Testis (tissue), 3 donors: ENCODE results near the gene ATG16L1. TPM values are rescaled to one million over a fixed set of nuclear protein-coding genes. Genes with fewer than 3 reads are reported as not detected.
A peak's percentile ranks its signal among the peaks of the same experiment; 100 is the strongest.
"Not testable (repeated sequence)": the region's sequence is repeated elsewhere in the genome, so short reads cannot be mapped to it uniquely, and the experiment has no call there.

Source experiments
- DNase-seq: peaks from one replicate; pipeline ENCODE4 v3.0.0-alpha.2; 2019
- H3K27ac ChIP-seq, 2 donors: fragments of 200-600 bp; sonication (generic); one replicate each; pipeline ENCODE4 v1.5.1; 2019
- H3K27me3 ChIP-seq: fragments of 200-600 bp; sonication (generic); one replicate; pipeline ENCODE4 v1.5.1; 2019
- H3K36me3 ChIP-seq: fragments of 200-600 bp; sonication (generic); one replicate; pipeline ENCODE4 v1.5.1; 2017; ENCODE audit warnings: low read depth; ENCODE audit errors: missing control alignments
- H3K4me1 ChIP-seq: fragments of 200-600 bp; sonication (generic); one replicate; pipeline ENCODE4 v1.5.1; 2019
- H3K4me3 ChIP-seq, 2 donors: fragments of 200-600 bp; sonication (generic); one replicate each; pipeline ENCODE4 v1.5.1; 2017 to 2019
- H3K9me3 ChIP-seq: fragments of 200-600 bp; sonication (generic); one replicate; pipeline ENCODE4 v1.5.1; 2017
- POLR2A ChIP-seq: fragments of 450-650 bp; IDR thresholded peaks from one replicate; pipeline ENCODE4 v1.6.1; 2017; ENCODE audit warnings: antibody characterized with exemption, mild to moderate bottlenecking, moderate library complexity
- WGBS, 2 donors: methylation state at CpG; one replicate each; pipeline ENCODE4 v1.1.5; 2018; 5-methylcytosine and 5-hydroxymethylcytosine counted together
- intact Hi-C: fragments of 100-400 bp; cut with DNase I; formaldehyde crosslinking; loops from one replicate; pipeline ENCODE4 v1.15.1; 2023; ENCODE audit warnings: low total_unique reads
- polyA plus RNA-seq: library from polyadenylated mRNA; stranded (reverse); fragments of 350-450 nt; fragmentation: Illumina TruSeq; extraction: RNeasy Lipid Tissue Mini Kit (QIAGEN cat#74804); gene quantifications from one replicate; pipeline ENCODE4 v1.2.3, GENCODE V29; 2014; ENCODE audit warnings: low read depth, low replicate concordance; ENCODE audit not compliant: insufficient read depth
- total RNA-seq, 2 donors: library from RNA; depleted of rRNA; stranded (reverse); fragments of >200 nt; gene quantifications; one replicate each; pipeline ENCODE4 v1.2.3, GENCODE V29; 2016
- TF ChIP-seq, protein P1 (sequence below), 3 experiments: fragments of 450-650 bp in 2 of 3; fragments of 200-600 bp in 1 of 3; sonication (generic) in 1 of 3; IDR thresholded peaks; one replicate each; pipeline ENCODE4 v1.5.1; 2016 to 2019; ENCODE audit warnings: antibody characterized with exemption in 3 of 3, mild to moderate bottlenecking in 2 of 3, moderate library complexity in 1 of 3

ATG16L1 gene
- total and polyA plus RNA-seq, 3 donors from 2014 or later = 37.3 to 53.1 (median 47.2) TPM

DNA sequence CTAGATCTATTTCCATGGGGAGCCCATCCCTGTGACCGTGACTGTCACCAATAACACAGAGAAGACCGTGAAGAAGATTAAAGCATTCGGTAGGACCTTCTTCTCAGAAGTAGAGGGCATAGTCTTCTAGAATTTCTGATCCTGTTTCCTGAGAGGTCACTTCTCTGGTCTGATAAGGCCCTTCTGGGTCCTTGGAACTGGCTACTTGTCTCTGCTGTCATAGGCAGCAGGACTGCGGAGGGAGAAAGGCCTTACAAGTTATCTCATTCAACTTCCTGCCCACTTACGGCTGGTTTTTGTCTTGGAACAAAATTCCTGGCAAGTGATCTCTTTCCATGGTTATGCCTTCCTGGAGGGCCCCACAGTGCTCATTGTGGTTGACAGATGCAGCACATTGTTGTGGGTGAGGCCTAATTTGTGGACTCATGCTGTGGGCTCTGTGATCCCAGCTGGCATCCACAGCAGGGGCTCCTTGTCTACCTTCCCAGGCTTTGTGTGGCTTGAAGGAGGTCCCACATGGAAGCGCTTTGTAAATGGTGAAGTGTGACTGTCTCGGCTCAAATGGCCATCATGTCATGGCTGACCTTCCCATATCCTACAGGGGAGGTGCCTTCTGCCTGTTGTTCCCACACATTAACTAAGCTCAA is 78.1 kb downstream of the ATG16L1 start:
- Histone ChIP-seq H3K4me1 (no peaks in the 10 kb centered on the region), H3K27me3 (no peaks in the 10 kb centered on the region), H3K9me3 (no peaks in the 10 kb centered on the region), H3K27ac (no peak overlapping the region), H3K36me3 (no peaks in the 10 kb centered on the region), H3K4me3 (no peak overlapping the region)
- intact Hi-C loops = no loop called here
- no peak for DNase-seq
- TF ChIP-seq POLR2A = no peak
- TF ChIP-seq, protein P1, sequence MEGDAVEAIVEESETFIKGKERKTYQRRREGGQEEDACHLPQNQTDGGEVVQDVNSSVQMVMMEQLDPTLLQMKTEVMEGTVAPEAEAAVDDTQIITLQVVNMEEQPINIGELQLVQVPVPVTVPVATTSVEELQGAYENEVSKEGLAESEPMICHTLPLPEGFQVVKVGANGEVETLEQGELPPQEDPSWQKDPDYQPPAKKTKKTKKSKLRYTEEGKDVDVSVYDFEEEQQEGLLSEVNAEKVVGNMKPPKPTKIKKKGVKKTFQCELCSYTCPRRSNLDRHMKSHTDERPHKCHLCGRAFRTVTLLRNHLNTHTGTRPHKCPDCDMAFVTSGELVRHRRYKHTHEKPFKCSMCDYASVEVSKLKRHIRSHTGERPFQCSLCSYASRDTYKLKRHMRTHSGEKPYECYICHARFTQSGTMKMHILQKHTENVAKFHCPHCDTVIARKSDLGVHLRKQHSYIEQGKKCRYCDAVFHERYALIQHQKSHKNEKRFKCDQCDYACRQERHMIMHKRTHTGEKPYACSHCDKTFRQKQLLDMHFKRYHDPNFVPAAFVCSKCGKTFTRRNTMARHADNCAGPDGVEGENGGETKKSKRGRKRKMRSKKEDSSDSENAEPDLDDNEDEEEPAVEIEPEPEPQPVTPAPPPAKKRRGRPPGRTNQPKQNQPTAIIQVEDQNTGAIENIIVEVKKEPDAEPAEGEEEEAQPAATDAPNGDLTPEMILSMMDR (IDR thresholded peaks at IDR 0.05) = no peak
- WGBS, 2 donors = 70 to 76% methylated on average over 7 of the region's 7 CpGs

DNA sequence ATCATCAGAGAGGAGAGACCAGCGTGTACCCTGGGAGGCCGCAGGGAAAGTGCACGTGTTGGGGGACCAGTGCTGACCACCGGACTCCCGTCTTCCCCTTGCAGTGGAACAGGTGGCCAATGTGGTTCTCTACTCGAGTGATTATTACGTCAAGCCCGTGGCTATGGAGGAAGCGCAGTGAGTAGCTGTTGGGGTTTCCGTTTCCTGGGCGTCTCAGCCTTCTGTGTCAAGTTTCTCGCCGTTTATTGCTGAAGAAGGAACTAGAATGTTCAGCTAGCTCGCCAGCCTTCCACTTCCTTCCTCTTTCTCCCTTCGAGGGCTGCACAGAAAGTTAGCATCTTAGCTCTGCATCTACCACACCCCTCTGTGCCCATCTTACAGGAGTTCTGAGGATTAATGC is 80.1 kb downstream of the ATG16L1 start:
- 67 to 83% methylated on average over 15 of the region's 15 CpGs for whole genome bisulfite sequencing, 2 donors
- Histone ChIP-seq H3K9me3 (no peaks in the 10 kb centered on the region), H3K27ac (no peak overlapping the region), H3K4me3 (no peak overlapping the region), H3K36me3 (no peaks in the 10 kb centered on the region), H3K4me1 (no peaks in the 10 kb centered on the region), H3K27me3 (no peaks in the 10 kb centered on the region)
- intact Hi-C loops = no loop called here
- TF ChIP-seq POLR2A = no peak
- TF ChIP-seq, protein P1 (IDR thresholded peaks at IDR 0.05) = no peak
- peak; percentile 66 for DNase-seq

DNA sequence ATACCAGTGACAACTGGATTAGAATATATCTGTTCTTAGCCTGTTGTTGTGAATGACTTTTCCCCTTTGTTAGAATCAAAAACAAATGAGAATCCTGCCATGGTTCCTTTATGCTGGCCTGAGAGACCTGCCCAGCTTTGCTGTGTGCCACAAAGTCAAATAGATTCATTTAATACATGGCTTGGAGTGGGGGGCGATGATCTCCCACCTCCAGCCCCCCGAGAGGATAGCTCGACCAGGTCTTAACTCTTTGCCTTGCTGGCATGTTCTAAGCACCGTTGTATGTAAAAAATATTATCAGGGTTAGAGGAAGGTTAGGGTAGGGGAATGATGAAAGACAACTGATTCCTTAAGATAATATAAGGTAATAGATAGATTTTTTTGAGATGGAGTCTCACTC is 80.7 kb downstream of the ATG16L1 start:
- Histone ChIP-seq H3K27ac (peak overlapping the region in 1 of 2 donors; percentile 58), H3K9me3 (no peaks in the 10 kb centered on the region), H3K4me1 (no peaks in the 10 kb centered on the region), H3K36me3 (no peaks in the 10 kb centered on the region), H3K4me3 (no peak overlapping the region), H3K27me3 (no peaks in the 10 kb centered on the region)
- no peak for DNase-seq
- WGBS, 2 donors = 85 to 87% methylated on average over 4 of the region's 4 CpGs
- intact Hi-C loops = no loop called here
- TF ChIP-seq, protein P1 (IDR thresholded peaks at IDR 0.05) = no peak
- TF ChIP-seq POLR2A = no peak

DNA sequence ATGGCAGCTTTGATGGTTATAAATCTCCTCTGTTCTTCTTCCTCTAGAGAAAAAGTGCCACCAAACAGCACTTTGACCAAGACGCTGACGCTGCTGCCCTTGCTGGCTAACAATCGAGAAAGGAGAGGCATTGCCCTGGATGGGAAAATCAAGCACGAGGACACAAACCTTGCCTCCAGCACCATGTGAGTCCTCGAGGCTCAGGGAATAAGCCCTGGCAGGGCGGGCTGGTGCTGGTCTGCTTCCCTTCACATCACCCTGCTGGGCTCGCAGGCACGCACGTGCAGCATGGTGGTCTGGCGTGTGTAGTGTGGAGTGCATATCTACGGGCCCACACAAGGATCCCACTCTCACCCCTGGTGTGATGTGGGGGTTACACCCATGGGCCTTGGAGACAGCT is 83.4 kb downstream of the ATG16L1 start:
- H3K27me3 ChIP-seq = no peaks in the 10 kb centered on the region
- H3K27ac ChIP-seq = no peak overlapping the region
- H3K4me3 ChIP-seq = no peak overlapping the region
- H3K9me3 ChIP-seq = no peaks in the 10 kb centered on the region
- TF ChIP-seq, protein P1 (IDR thresholded peaks at IDR 0.05) = no peak
- TF ChIP-seq POLR2A = no peak
- intact Hi-C loops = no loop called here
- no peak for DNase-seq
- H3K36me3 ChIP-seq = no peaks in the 10 kb centered on the region
- H3K4me1 ChIP-seq = no peaks in the 10 kb centered on the region
- WGBS, 2 donors = 93 to 97% methylated on average over 4 to 11 of the region's 11 CpGs

DNA sequence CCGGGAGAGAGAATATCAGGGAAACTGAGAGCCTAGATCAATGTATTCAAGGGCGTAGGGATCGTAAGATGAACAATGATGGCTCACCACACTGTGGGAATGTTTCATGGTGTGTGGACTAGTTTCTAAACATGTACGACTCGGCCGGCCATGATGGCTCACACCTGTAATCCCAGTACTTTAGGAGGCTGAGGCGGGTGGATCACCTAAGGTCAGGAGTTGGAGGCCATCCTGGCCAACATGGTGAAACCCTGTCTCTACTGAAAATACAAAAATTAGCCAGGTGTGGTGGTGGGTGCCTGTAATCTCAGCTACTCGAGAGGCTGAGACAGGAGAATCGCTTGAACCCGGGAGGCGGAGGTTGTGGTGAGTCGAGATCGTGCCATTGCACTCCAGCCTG is 84.6 kb downstream of the ATG16L1 start:
- intact Hi-C loops = not testable (repeated sequence)

More for the DNA sequence above, 84.6 kb downstream of the ATG16L1 start:
- H3K36me3 ChIP-seq, H3K27ac ChIP-seq, DNase-seq, H3K4me3 ChIP-seq, H3K9me3 ChIP-seq, H3K4me1 ChIP-seq, H3K27me3 ChIP-seq: not testable (repeated sequence)
- WGBS, 2 donors = 93 to 94% methylated on average over 13 of the region's 13 CpGs
